HTERT RPE-1 (cell line): ENCODE data around the gene PPP6R2.
"Not testable (repeated sequence)": the region's sequence is repeated elsewhere in the genome, so short reads cannot be mapped to it uniquely, and the experiment has no call there.

ENCODE experiments used
- in situ Hi-C: fragments of 300-500 bp; cut with MboI; formaldehyde crosslinking; loops from 4 replicates; pipeline ENCODE4 v1.14.3; 2020; ENCODE audit warnings: low sequenced_read_pairs

PPP6R2 gene

GRCh38 chr22:50397371-50398060 is 54.4 kb downstream of the PPP6R2 start:
- in situ Hi-C loops: not testable (repeated sequence)

DNA sequence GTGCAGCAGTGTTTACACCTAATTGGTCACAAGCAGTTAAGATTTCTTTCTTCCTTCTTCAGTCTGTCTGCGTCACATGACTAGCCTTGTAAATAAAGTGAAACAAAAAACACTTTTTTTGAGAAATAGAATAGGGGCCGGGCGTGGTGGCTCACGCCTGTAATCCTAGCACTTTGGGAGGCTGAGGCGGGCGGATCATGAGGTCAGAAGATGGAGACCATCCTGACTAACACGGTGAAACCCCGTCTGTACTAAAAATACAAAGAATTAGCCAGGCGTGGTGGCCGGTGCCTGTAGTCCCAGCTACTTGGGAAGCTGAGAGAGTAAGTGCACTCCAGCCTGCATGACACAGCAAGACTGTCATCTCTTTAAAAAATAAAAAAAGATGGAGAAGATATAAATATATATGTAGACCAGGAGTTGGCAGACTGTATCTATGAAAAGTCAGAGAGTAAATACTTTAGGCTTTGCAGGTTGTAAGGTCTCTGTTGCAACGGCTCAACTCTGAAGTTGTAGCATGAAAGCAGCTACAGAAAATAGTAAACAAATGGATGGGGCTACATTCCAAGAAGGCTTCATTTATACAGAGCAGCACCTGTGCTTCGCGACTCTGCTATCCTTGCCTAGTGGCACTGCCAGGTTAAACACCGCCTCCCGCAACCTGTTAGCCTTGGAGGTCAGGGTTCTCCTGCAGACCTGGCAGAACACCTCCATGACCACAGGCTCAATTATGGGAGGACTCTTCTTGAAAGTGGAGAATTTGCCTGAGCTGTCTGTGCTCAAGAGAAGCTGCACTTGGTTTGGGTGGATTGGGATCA is 55.9 kb downstream of the PPP6R2 start:
- in situ Hi-C loops: no loop called here

GRCh38 chr22:50399751-50400331 is 56.7 kb downstream of the PPP6R2 start:
- in situ Hi-C loops: no loop called here

DNA sequence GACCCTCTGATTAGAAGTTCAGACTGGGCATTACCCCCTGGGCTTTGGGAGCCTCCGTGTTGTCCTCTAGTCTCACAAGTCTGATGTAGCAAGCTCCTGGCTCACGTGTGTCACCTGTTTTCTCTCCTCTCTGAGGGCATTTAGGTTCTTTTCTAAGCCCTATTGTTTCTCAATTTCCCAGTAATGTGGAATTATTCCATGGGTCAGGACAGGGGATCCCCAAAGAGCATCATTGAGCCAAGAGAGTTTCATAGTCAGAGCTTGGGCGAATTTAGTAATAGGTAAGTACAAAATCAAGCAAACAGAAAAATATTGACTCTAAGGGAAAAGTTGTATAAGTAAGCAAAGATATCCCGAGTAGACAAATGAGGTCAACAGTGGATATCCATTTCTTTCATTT is 57.3 kb downstream of the PPP6R2 start:
- in situ Hi-C loops: no loop called here

- in situ Hi-C loops: no loop called here
Observed at GRCh38 chr22:50400931-50401330, 57.8 kb downstream of the PPP6R2 start.

DNA sequence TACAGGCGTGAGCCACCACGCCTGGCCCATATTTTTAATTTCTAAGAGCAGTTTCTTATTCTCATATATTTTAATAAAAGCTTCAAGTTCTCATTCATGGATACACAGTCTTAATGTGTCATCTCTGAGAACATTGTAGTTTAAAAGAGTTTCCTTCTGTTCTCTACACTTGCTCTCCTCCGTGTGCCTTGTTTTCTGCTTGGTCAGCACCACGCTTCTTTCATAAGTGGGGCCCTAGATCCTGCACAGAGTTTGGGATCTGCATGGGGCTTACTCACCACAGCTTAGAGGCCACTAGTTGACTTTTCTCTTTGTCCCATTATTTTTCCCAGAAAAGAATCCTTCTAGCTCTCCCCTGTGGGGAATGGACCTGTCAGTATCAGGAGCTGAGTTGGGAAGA is 58.8 kb downstream of the PPP6R2 start:
- in situ Hi-C loops: no loop called here

DNA sequence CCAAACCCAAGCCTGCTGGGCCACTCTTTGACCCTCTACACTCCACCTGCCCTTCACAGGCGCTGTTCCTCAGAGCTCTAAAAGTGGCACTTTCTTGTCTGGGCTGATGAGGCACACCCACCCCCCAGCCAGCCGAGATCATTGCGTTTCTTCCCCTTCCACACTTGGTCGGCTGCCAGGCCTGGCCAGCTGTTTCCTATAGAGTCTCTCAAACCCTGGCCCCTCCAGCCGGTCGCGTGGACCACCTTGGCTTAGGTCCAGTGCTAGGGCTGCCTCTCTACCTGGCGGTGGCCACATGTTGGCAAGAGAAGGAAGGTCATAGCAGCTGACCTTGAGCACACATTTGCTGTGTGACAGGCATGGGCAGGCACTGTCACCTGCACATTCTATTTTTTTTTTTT is 60.6 kb downstream of the PPP6R2 start:
- in situ Hi-C loops: no loop called here

- in situ Hi-C loops: no loop called here
Observed at GRCh38 chr22:50406416-50407170, 63.5 kb downstream of the PPP6R2 start.

DNA sequence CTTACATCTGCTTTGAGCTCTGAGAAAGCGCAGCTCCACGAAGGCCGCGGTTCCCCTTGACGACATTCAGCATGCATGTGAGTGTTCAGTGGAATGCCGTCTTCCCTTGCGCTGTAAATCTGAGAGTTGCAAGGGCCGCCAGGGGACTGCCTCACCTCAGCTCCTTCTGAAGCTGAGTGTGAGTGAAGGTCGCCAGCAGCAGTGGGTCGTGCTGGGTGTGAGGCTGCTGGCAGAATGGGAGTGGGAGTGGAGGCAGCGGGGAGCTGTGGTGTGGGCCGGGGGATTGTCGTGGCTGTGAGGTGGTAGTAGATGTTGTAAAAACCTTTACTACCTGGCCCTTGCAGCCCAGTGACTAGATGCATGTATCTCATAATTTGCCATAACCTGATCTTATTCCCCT is 65.2 kb downstream of the PPP6R2 start:
- in situ Hi-C loops: no loop called here

DNA sequence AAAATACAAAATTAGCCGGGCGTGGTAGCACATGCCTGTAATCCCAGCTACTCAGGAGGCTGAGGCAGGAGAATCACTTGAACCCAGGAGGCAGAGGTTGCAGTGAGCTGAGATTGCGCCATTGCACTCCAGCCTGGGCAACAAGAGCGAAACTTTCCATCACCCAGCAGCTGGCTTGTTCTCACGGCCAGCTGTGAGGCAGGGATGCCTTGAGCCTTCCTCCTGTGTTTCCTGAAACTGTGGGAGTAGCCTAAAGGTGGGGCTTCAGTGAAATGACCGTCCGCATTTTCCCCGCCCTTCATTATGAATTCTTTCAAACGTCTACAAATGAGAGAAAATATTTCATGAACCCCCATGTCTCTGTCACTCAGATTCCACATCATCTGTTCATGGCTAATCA is 65.8 kb downstream of the PPP6R2 start:
- in situ Hi-C loops: not testable (repeated sequence)

DNA sequence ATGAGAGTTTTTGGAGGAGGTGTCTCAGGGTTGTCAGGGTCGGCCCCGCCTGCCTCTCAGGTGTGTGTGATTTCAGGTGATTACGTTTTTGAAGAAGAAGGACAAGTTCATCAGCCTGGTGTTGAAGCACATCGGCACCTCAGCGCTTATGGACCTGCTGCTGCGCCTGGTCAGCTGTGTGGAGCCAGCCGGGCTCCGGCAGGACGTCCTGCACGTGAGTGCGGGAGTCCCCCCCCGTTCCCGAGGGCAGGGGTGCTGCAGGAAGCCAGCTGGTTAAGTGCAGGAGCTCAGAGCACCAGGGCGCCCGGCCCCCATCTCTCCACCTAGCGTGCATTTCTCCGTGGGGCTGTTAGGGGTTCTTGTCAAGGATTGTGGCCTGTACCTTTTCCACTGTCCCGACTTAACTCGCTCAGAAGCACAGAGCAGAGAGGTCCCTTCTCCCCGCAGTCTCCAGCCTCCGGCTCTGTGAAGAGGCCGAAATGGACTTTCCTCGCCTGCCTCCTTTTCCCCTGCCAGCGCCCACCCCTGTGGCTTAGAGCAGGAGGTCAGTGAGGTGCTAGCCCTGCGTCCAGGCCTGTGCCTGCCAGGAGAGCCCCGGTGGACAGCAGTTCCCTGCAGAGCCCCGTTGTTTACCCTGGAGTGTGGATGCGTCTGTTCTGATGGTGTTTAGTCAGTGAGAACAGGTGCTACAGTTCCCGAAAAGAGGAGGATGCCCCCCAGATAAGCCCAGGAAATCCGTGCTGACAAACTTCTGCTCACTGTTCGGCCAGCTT is 71.5 kb downstream of the PPP6R2 start:
- in situ Hi-C loops: no loop called here

GRCh38 chr22:50415426-50415825 is 72.3 kb downstream of the PPP6R2 start:
- in situ Hi-C loops: no loop called here

DNA sequence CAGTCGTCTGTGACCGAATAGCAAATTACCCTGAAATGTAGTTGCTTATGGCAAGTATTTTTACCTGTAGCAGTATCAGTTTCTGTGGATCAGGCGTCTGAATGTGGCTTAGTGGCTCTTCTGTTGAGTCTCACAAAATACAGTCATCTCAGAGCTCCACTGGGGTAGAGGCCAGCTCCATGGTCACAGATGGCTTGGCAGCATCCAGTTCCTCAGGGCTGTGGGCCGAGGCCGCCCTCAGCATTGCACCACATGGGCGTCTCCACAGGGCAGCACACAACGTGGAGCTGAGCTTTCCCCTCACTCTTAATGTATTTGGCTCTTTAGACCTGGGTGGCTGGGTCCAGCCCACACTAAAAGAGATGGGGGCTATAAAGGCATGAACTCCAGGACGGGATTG is 73.9 kb downstream of the PPP6R2 start:
- in situ Hi-C loops: no loop called here

DNA sequence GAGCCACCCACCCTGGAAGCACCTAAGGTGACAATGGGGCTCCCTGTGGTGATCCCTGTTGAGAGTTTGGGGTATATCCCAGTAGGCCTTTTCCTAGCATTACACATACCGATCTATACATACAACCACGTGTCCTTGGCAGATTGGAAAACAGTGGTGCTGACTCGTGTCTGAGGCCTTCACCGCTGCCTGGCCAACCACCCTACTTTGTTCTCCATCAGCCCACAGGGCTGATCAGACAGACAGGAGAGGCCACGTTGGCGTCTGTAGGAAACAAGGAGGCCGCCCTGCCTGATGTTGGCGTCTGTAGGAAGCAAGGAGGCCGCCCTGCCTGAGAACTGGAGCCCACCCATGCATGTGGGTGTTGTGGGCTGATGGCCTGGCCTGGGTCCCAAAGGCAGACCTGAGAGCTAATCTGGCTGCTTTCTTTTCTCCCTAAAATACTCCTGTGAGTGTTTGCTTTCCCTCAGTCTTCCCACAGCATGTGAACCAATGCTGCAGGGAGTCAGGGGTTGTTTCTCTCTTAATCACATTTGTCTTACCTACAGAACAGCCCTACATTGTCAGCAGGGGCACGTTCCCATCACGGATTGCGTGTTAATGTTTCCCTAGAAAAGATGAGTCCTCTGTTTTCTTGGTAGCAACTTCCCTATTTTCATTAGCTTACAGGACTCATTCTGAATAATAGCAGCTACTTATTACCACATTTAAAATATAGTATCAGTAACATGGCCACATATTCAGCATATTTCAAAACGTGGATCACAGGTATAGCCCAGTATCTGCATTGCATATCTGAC is 74.5 kb downstream of the PPP6R2 start:
- in situ Hi-C loops: no loop called here

DNA sequence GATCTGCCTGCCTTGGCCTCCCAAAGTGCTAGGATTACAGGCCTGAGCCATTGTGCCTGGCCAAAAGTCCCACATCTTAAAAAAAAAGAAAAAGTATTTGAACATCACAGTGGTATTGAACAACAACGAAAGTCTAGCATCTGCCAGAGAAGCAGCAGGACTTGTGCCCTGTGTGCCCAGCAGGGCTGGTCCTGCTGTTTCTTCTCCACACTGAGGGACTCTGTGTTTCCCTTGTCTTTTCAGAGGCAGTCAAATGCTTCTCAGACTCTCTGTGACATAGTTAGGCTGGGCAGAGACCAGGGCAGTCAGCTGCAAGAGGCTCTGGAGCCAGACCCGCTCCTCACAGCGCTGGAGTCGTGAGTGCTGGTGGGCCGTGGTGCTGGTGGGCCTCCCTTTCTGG is 75.5 kb downstream of the PPP6R2 start:
- in situ Hi-C loops: no loop called here

DNA sequence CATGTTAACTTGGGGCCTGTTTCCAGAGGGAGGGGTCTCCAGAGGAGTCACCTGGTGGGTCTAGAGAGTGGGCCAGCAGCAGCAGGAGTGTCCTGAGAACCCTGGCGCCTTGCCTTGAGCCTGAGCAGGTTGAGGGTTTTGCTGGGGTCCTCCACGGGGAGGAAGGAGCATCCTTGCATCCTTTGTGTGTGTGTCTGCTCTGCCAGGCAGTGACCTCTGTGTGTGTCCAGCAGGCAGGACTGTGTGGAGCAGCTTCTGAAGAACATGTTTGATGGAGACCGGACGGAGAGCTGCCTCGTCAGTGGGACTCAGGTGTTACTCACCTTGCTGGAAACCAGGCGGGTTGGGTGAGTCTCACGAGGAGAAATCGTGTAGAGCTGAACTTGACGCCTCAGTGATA is 76.0 kb downstream of the PPP6R2 start:
- in situ Hi-C loops: no loop called here

- in situ Hi-C loops: no loop called here
Observed at GRCh38 chr22:50420015-50420414, 76.9 kb downstream of the PPP6R2 start.

- in situ Hi-C loops: no loop called here
Observed at GRCh38 chr22:50420581-50420980, 77.5 kb downstream of the PPP6R2 start.

DNA sequence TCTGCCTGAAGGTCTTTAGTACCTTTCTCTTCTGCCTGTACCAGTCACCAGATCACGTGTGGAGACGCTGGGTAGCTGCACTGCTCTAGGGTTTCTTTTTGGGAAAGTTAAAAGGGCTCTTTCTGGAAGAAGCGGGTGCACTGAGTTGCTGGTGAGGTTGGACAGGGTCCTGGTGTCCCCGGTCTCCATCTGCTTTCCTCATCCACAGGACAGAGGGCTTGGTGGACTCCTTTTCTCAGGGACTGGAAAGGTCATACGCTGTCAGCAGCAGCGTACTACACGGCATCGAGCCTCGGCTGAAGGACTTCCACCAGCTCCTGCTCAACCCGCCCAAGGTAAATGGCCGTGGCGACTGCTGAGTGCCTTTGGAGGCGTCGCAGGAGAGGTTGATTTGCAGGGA is 78.9 kb downstream of the PPP6R2 start:
- in situ Hi-C loops: no loop called here
